Urinary bladder (tissue), 4 donors: ENCODE results near the gene PCK1. TPM values are rescaled to one million over a fixed set of nuclear protein-coding genes. Genes with fewer than 3 reads are reported as not detected.

Experiments used
- DNase-seq: peaks from one replicate; pipeline ENCODE4 v3.0.0-alpha.2; 2015; ENCODE audit errors: extremely low spot score
- H3K27ac ChIP-seq: one replicate; pipeline ENCODE4 v1.5.1; 2013; ENCODE audit warnings: low read depth, mild to moderate bottlenecking, moderate library complexity
- H3K36me3 ChIP-seq: one replicate; pipeline ENCODE4 v1.6.1; 2013; ENCODE audit warnings: mild to moderate bottlenecking, moderate library complexity; ENCODE audit not compliant: insufficient read depth
- H3K4me1 ChIP-seq: one replicate; pipeline ENCODE4 v1.6.1; 2013; ENCODE audit warnings: mild to moderate bottlenecking, moderate library complexity; ENCODE audit not compliant: insufficient read depth
- H3K4me3 ChIP-seq: one replicate; pipeline ENCODE4 v1.5.1; 2013; ENCODE audit warnings: low read depth, low read length
- WGBS: extraction: QIAGEN DNeasy Blood & Tissue Kit; methylation state at CpG from one replicate; pipeline ENCODE4 v1.1.7; 2013; 5-methylcytosine and 5-hydroxymethylcytosine counted together
- polyA plus RNA-seq: library from polyadenylated mRNA; stranded (reverse); fragments of 200-250 nt; gene quantifications from one replicate; pipeline ENCODE4 v1.2.3, GENCODE V29; 2013
- total RNA-seq: library from RNA; depleted of rRNA; stranded (reverse); fragments of >200 nt; gene quantifications from one replicate; pipeline ENCODE4 v1.2.3, GENCODE V29; 2014
- donor health status: healthy with polysubstance abuse.
- donor health status: healthy.

PCK1 gene
- total and polyA plus RNA-seq, 2 donors = 0.79 to 2.9 TPM

GRCh38 chr20:57611586-57612311 is 50.8 kb downstream of the PCK1 start:
- WGBS = 80% methylated on average over 18 of the region's 18 CpGs

GRCh38 chr20:57612436-57612835 is 51.5 kb downstream of the PCK1 start:
- DNase-seq = no peak
- H3K27ac ChIP-seq = no peak overlapping the region
- no peak overlapping the region for H3K4me3 ChIP-seq
- H3K4me1 ChIP-seq = no peaks in the 10 kb centered on the region
- no peaks in the 10 kb centered on the region for H3K36me3 ChIP-seq
- 89% methylated on average over 7 of the region's 7 CpGs for WGBS

More at GRCh38 chr20:57611586-57612311, 50.8 kb downstream of the PCK1 start:
- DNase-seq = no peak
- no peak overlapping the region for H3K4me3 ChIP-seq
- no peak overlapping the region for H3K27ac ChIP-seq
- no peaks in the 10 kb centered on the region for H3K36me3 ChIP-seq
- H3K4me1 ChIP-seq = no peaks in the 10 kb centered on the region

GRCh38 chr20:57612916-57613315 is 52.0 kb downstream of the PCK1 start:
- 88% methylated on average over 7 of the region's 7 CpGs for WGBS
- Histone ChIP-seq H3K27ac (no peak overlapping the region), H3K36me3 (no peaks in the 10 kb centered on the region), H3K4me1 (no peaks in the 10 kb centered on the region), H3K4me3 (no peak overlapping the region)
- no peak for DNase-seq

GRCh38 chr20:57613481-57613921 is 52.6 kb downstream of the PCK1 start:
- DNase-seq = no peak
- Histone ChIP-seq H3K4me3 (no peak overlapping the region), H3K4me1 (no peaks in the 10 kb centered on the region), H3K27ac (no peak overlapping the region), H3K36me3 (no peaks in the 10 kb centered on the region)
- WGBS = 88% methylated on average over 12 of the region's 12 CpGs

GRCh38 chr20:57614490-57615444 is 53.9 kb downstream of the PCK1 start:
- no peaks in the 10 kb centered on the region for H3K36me3 ChIP-seq
- WGBS = 91% methylated on average over 16 of the region's 16 CpGs
- DNase-seq = no peak
- no peak overlapping the region for H3K27ac ChIP-seq
- no peak overlapping the region for H3K4me3 ChIP-seq
- H3K4me1 ChIP-seq = no peaks in the 10 kb centered on the region

- DNase-seq = no peak
- Histone ChIP-seq H3K4me1 (no peaks in the 10 kb centered on the region), H3K4me3 (no peak overlapping the region), H3K27ac (no peak overlapping the region), H3K36me3 (no peaks in the 10 kb centered on the region)
- WGBS = 80% methylated on average over 8 of the region's 8 CpGs
Observed at GRCh38 chr20:57615445-57615811, 54.5 kb downstream of the PCK1 start.

- DNase-seq = no peak
- H3K36me3 ChIP-seq = no peaks in the 10 kb centered on the region
- H3K4me1 ChIP-seq = no peaks in the 10 kb centered on the region
- 88% methylated on average over 20 of the region's 20 CpGs for WGBS
- no peak overlapping the region for H3K27ac ChIP-seq
- no peak overlapping the region for H3K4me3 ChIP-seq
Observed at GRCh38 chr20:57616143-57616951, 55.4 kb downstream of the PCK1 start.

- H3K4me1 ChIP-seq = no peaks in the 10 kb centered on the region
- H3K27ac ChIP-seq = no peak overlapping the region
- 85% methylated on average over 6 of the region's 6 CpGs for WGBS
- H3K4me3 ChIP-seq = no peak overlapping the region
- no peaks in the 10 kb centered on the region for H3K36me3 ChIP-seq
- DNase-seq = no peak
Observed at GRCh38 chr20:57617079-57617795, 56.3 kb downstream of the PCK1 start.

Other genes with a start within 250 kb of the PCK1 start
- not detected for gene SPO11, start 231.3 kb upstream of the PCK1 start, total RNA-seq
- gene SPO11, start 231.3 kb upstream of the PCK1 start, polyA plus RNA-seq = not detected
- 23.6 TPM for gene RAE1, start 209.9 kb upstream of the PCK1 start, total RNA-seq
- gene RAE1, start 209.9 kb upstream of the PCK1 start, polyA plus RNA-seq = 20.4 TPM
- 19.5 TPM for gene RBM38, start 169.7 kb upstream of the PCK1 start, total RNA-seq
- 103 TPM for gene RBM38, start 169.7 kb upstream of the PCK1 start, polyA plus RNA-seq
- gene CTCFL, start 36.0 kb upstream of the PCK1 start, total RNA-seq = not detected
- not detected for gene CTCFL, start 36.0 kb upstream of the PCK1 start, polyA plus RNA-seq
- gene ZBP1, start 59.3 kb downstream of the PCK1 start, total RNA-seq = not detected
- 0.46 TPM for gene ZBP1, start 59.3 kb downstream of the PCK1 start, polyA plus RNA-seq
- gene PMEPA1, start 148.9 kb downstream of the PCK1 start, total RNA-seq = 20.6 TPM
- gene PMEPA1, start 148.9 kb downstream of the PCK1 start, polyA plus RNA-seq = 20.4 TPM